IPS-18c (cell line): ENCODE measurements around the gene LGR5.

Source experiments
- H3K4me3 ChIP-seq: 2 replicates; pipeline ENCODE4 v1.7.0; 2013; ENCODE audit warnings: low read depth, mild to moderate bottlenecking, low read length, moderate library complexity; ENCODE audit not compliant: insufficient read depth
- H3K9me3 ChIP-seq: one replicate; pipeline ENCODE4 v1.6.1; 2013; ENCODE audit warnings: mild to moderate bottlenecking, low read length, moderate library complexity; ENCODE audit not compliant: control insufficient read depth, insufficient read depth

LGR5 gene

GRCh38 chr12:71426300-71427047 is 13.1 kb upstream of the LGR5 start:
- Histone ChIP-seq H3K9me3 (no peaks in the 10 kb centered on the region), H3K4me3 (no peak overlapping the region)

- H3K9me3 ChIP-seq, result no peaks in the 10 kb centered on the region
Measured at GRCh38 chr12:71430756-71431155, 8.8 kb upstream of the LGR5 start.

GRCh38 chr12:71431991-71432390 is 7.6 kb upstream of the LGR5 start:
- H3K4me3 ChIP-seq, result no peak overlapping the region
- peaks cover 6% of the 10 kb centered on the region for H3K9me3 ChIP-seq

More at GRCh38 chr12:71430756-71431155, 8.8 kb upstream of the LGR5 start:
- no peak overlapping the region for H3K4me3 ChIP-seq

- H3K4me3 ChIP-seq, result no peak overlapping the region
- H3K9me3 ChIP-seq, result peaks cover 6% of the 10 kb centered on the region
Measured at GRCh38 chr12:71432936-71433335, 6.7 kb upstream of the LGR5 start.

- Histone ChIP-seq H3K9me3 (peaks cover 6% of the 10 kb centered on the region), H3K4me3 (no peak overlapping the region)
Measured at GRCh38 chr12:71436696-71437095, 2.9 kb upstream of the LGR5 start.

GRCh38 chr12:71438670-71439361 is 782 bp upstream of the LGR5 start:
- peaks cover 6% of the 10 kb centered on the region for H3K9me3 ChIP-seq

GRCh38 chr12:71439362-71439612 is 311 bp upstream of the LGR5 start:
- Histone ChIP-seq H3K9me3 (peaks cover 6% of the 10 kb centered on the region), H3K4me3 (peak overlapping the region; percentile 68)

More at GRCh38 chr12:71438670-71439361, 782 bp upstream of the LGR5 start:
- H3K4me3 ChIP-seq, result peak overlapping the region; percentile 68

- Histone ChIP-seq H3K9me3 (peaks cover 6% of the 10 kb centered on the region), H3K4me3 (peak overlapping the region; percentile 68)
Measured at GRCh38 chr12:71440345-71440762, 756 bp downstream of the LGR5 start.

- peak overlapping the region; percentile 68 for H3K4me3 ChIP-seq
- peaks cover 6% of the 10 kb centered on the region for H3K9me3 ChIP-seq
Measured at GRCh38 chr12:71440763-71441748, 1.5 kb downstream of the LGR5 start.

- H3K4me3 ChIP-seq, result no peak overlapping the region
- H3K9me3 ChIP-seq, result no peaks in the 10 kb centered on the region
Measured at GRCh38 chr12:71441836-71442566, 2.4 kb downstream of the LGR5 start.

GRCh38 chr12:71442567-71442931 is 3.0 kb downstream of the LGR5 start:
- H3K9me3 ChIP-seq, result no peaks in the 10 kb centered on the region
- H3K4me3 ChIP-seq, result no peak overlapping the region

- H3K4me3 ChIP-seq, result no peak overlapping the region
- no peaks in the 10 kb centered on the region for H3K9me3 ChIP-seq
Measured at GRCh38 chr12:71445071-71445470, 5.5 kb downstream of the LGR5 start.

- H3K4me3 ChIP-seq, result no peak overlapping the region
Measured at GRCh38 chr12:71447691-71448132, 8.1 kb downstream of the LGR5 start.

GRCh38 chr12:71448150-71448581 is 8.6 kb downstream of the LGR5 start:
- H3K4me3 ChIP-seq, result no peak overlapping the region
- no peaks in the 10 kb centered on the region for H3K9me3 ChIP-seq

More at GRCh38 chr12:71447691-71448132, 8.1 kb downstream of the LGR5 start:
- H3K9me3 ChIP-seq, result no peaks in the 10 kb centered on the region

GRCh38 chr12:71449373-71450070 is 9.9 kb downstream of the LGR5 start:
- H3K9me3 ChIP-seq, result no peaks in the 10 kb centered on the region
- H3K4me3 ChIP-seq, result no peak overlapping the region

- Histone ChIP-seq H3K9me3 (no peaks in the 10 kb centered on the region), H3K4me3 (no peak overlapping the region)
Measured at GRCh38 chr12:71452006-71452405, 12.4 kb downstream of the LGR5 start.
